KBM-7 (cell line): ENCODE results near the gene LCK.

ENCODE experiments used
- DNase-seq: peaks from one replicate; pipeline ENCODE4 v3.0.0-alpha.2; 2015
- in situ Hi-C: fragments of 300-500 bp; cut with MboI; formaldehyde crosslinking; loops from 2 replicates; pipeline ENCODE4 v1.14.3; 2020; ENCODE audit warnings: low sequenced_read_pairs, low pct_unique_long_range_greater_than_20kb, mixed read lengths

Gene LCK

DNA sequence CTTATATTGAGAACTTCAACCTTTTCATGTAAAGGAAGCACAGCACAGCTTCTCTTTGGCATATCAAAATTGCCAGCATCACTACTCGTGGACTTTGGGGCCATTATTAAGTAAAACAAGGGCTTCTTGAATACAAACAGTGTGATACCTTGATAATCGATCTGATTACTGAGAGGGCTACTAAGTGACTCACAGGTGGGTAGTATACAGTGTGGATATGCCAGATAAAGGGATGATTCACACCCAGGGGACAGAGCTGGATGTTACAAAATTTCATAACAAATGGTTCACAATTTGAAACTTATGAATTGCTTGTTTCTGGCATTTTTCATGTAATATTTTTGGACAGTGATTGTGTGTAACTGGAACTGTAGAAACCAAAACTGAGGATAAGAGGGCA, 56.3 kb downstream of the LCK start:
- in situ Hi-C loops = no loop called here

GRCh38 chr1:32309960-32310359, 58.9 kb downstream of the LCK start:
- in situ Hi-C loops = no loop called here
- no peak for DNase-seq

More for the DNA sequence above, 56.3 kb downstream of the LCK start:
- DNase-seq = no peak

DNA sequence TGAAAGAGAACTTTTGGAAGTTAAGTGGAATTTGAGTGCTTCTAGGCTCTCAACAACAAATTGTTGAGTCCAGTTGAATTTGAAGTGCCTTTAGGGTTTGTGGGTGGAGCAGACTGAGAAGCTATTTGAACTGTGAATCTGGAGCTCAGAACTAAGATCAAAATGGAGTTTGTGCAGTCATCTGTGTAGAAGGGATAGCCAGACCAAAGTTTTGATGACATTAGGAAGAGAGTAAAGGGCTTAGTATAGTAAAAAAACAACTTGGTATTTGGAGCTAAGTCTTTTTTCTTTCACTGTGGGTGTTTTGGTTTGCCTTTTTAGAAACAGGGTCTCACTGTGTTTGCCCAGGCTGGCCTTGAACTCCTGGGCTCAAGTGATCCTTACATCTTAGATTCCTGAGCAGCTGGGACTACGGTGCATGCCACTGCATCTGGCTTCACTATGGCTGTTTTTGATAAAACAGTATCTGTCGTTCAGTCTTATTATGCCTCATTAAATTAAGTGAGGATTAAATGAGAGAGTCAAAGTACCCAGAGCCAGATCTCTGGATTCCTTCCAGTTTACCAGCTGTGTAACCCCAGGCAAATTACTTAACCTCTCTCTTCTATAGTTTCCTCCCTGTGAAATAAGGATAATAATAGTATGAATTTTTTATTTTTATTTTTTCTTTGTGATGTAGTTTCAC, 60.8 kb downstream of the LCK start:
- no peak for DNase-seq

DNA sequence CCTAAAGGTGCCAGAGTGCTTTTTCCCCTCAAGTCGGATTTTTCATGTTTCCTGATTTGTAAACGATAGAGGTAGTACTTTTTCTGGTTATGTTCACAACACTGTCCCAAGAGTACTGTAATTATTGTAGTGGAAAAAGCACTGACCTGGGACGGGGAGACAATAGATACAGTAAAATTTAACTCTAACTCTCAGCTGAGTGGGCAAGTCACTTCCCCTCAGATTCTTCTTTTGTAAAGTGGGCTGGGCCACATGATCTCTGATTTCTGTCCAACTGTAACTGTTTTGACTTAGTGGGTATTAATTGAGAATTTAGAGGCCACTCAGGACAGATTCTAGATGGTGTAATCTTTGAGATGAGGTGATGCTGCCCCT, 65.8 kb downstream of the LCK start:
- no peak for DNase-seq
- in situ Hi-C loops = no loop called here

More for the DNA sequence above, 60.8 kb downstream of the LCK start:
- in situ Hi-C loops = no loop called here

- no peak for DNase-seq
- in situ Hi-C loops = no loop called here
These were observed 67.2 kb downstream of the LCK start for GRCh38 chr1:32318127-32318869.

DNA sequence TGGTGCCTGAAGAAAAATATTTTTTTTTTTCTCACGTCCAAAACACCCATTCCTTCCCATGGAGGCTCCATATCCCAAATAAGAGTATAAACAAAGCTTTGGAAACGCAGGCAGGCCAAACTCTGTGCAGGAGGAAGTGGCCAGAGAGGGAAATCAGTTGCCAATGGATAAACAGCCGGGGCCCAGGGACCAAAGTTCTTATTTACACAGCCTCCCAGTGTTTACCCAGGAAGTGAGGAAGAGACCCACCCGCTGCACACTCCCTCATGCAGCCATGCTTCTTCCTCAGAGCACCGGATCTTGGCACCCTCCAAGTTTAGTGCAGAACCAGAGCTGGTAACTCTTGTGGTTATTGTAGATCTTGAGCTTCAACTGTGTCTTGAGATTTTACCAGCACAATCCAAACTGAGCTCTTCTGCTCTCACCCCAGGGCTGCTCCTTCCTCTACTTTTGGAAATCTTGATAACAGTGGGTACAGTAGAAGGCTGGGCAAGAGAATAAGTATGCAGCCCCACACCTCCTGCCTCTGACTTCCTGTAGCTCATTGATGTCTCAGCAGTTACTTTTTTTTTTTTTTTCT, 70.7 kb downstream of the LCK start:
- in situ Hi-C loops = no loop called here
- no peak for DNase-seq

GRCh38 chr1:32327204-32327603, 76.1 kb downstream of the LCK start:
- in situ Hi-C loops = no loop called here
- DNase-seq = no peak

- in situ Hi-C loops = no loop called here
- no peak for DNase-seq
These were observed 78.9 kb downstream of the LCK start for GRCh38 chr1:32329931-32330466.

DNA sequence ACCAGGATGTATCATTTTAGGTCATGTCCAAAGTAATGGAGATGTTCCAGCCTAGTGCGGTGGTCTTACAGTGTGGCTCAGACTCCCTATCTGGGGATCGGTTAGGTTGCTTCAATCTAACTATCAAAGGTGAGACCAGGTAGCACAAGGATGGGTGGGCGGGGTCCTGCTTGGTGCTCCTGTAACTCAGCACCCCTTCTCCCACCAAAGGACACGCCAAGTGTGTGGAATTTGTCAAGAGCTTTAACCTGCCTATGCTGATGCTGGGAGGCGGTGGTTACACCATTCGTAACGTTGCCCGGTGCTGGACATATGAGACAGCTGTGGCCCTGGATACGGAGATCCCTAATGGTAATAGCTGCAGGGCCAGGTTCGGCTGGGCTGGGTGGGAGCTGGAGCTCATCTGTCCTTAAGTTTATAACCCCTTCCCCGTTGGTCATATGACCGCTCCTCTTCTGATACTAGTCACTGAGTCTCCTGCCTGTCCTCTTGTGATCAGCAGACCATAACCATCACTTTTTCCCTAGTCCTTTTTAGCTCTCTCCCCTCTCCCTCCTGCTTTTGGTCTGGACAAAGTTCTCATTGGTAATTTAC, 79.6 kb downstream of the LCK start:
- in situ Hi-C loops = no loop called here

GRCh38 chr1:32331549-32331948, 80.5 kb downstream of the LCK start:
- in situ Hi-C loops = no loop called here

More for the DNA sequence above, 79.6 kb downstream of the LCK start:
- DNase-seq = no peak

DNA sequence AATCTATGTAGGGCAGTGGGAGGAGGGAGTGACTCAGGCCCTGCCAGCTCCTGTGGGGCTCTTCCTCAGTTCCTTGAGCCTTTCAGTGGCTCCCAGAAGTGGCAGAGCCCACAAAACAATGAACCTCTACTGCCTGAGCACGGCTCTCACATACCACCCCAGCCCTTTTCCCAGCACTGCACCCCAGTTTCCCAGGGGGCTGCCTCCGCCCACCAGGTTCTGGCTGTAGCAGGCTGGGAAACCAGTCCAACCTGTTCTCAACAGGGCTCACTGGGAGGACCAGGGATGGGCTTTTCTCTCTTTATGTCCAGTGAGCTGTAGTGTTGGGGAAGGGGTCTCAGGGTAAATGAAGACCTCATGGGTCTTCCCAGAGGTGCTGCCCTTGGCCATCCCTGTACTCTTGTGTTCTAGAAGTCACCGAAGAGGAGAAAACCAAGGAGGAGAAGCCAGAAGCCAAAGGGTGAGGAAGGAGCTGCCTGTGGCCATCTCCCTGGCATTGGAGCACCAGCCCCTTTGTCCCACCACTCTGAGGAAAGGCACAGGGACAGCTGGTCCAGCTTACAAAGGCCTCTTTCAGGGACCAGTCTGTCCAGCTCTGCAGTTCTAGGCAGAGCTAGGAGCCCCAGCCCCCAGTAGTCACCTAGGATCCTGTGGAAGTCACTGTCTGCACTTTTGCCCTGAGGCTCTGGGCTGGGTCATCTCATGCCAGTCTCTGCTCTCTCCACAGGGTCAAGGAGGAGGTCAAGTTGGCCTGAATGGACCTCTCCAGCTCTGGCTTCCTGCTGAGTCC, 81.4 kb downstream of the LCK start:
- DNase-seq = no peak
- in situ Hi-C loops = no loop called here

More at GRCh38 chr1:32331549-32331948, 80.5 kb downstream of the LCK start:
- no peak for DNase-seq

GRCh38 chr1:32333251-32333963, 82.3 kb downstream of the LCK start:
- no peak for DNase-seq
- in situ Hi-C loops = no loop called here

DNA sequence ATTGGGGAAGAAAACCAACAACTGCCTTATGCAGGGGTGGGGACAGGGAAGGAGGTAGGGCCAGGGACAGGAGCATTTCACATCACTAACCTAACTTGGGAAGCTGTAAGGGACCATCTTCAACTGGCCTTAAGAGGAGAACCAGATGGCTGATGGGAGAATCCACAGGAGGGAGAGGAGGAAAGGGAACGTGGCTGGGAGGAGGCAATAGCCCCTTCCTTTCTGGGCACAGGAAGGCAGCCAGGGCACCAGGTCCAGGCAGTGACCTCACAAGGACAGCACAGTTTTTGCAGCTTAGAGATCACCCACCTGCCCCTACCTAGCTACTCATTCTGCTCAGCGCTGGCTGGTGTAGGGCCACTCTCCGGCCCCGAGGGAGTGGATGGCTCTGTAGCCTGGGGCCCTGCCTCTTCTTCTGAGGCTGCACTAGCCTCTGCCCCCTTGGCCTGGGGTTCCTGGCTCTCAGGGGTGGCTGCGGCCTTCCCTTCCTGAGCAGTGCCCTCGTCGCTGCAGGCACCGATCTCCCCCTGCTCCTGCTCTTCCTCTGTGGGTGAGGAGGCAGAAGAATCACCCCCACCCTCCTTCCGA, 83.3 kb downstream of the LCK start:
- DNase-seq = no peak
- in situ Hi-C loops = no loop called here

GRCh38 chr1:32334864-32335534, 83.9 kb downstream of the LCK start:
- in situ Hi-C loops = no loop called here
- DNase-seq = peak; percentile 70

DNA sequence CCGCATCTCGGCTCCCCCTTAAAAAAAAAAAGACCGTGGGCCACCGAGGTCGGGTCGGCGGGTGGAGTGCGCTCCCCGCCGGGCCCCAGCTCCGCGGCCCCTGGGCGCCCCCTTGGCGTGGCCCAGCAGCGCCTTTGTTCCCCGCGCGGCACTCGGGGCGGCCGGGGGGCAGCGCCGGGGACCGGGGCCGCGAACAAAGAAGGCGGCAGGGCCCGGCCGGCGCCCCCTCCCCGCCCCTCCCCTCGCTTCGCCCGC, 84.4 kb downstream of the LCK start:
- no peak for DNase-seq
- in situ Hi-C loops = no loop called here
